ENCODE data around the gene PGM2L1.
"Not testable (repeated sequence)": the region's sequence is repeated elsewhere in the genome, so short reads cannot be mapped to it uniquely, and the experiment has no call there.

The PGM2L1 gene

GRCh38 chr11:74332291-74332690 is 65.9 kb downstream of the PGM2L1 start:
- DNase-seq: no peak

- not testable (repeated sequence) for DNase-seq
Observed at GRCh38 chr11:74331000-74331399, 67.2 kb downstream of the PGM2L1 start.

GRCh38 chr11:74330075-74330858 is 68.0 kb downstream of the PGM2L1 start:
- no peak for DNase-seq

- no peak for DNase-seq
Observed at GRCh38 chr11:74327076-74327475, 71.2 kb downstream of the PGM2L1 start.

- no peak for DNase-seq
Observed at GRCh38 chr11:74326665-74327064, 71.6 kb downstream of the PGM2L1 start.

GRCh38 chr11:74325649-74326645 is 72.3 kb downstream of the PGM2L1 start:
- DNase-seq: no peak

GRCh38 chr11:74322667-74323066 is 75.6 kb downstream of the PGM2L1 start:
- DNase-seq: no peak

- DNase-seq: no peak
Observed at GRCh38 chr11:74321487-74322188, 76.6 kb downstream of the PGM2L1 start.

- no peak for DNase-seq
Observed at GRCh38 chr11:74320538-74320937, 77.7 kb downstream of the PGM2L1 start.

GRCh38 chr11:74319139-74319816 is 79.0 kb downstream of the PGM2L1 start:
- no peak for DNase-seq

GRCh38 chr11:74318241-74318932 is 79.8 kb downstream of the PGM2L1 start:
- no peak for DNase-seq

- DNase-seq: no peak
Observed at GRCh38 chr11:74316772-74317505, 81.3 kb downstream of the PGM2L1 start.

GRCh38 chr11:74312326-74312725 is 85.9 kb downstream of the PGM2L1 start:
- no peak for DNase-seq

GRCh38 chr11:74311352-74311926 is 86.8 kb downstream of the PGM2L1 start, which contains the start of gene P4HA3:
P4HA3 (minus strand) TSS chr11:74311640; CDS start chr11:74311611, 29 bp downstream.
- DNase-seq: peak; percentile 69

- no peak for DNase-seq
Observed at GRCh38 chr11:74310857-74311256, 87.4 kb downstream of the PGM2L1 start.

GRCh38 chr11:74307434-74307833 is 90.8 kb downstream of the PGM2L1 start:
- DNase-seq: no peak

- no peak for DNase-seq
Observed at GRCh38 chr11:74306435-74307175, 91.6 kb downstream of the PGM2L1 start.

GRCh38 chr11:74299015-74299414 is 99.2 kb downstream of the PGM2L1 start:
- no peak for DNase-seq

- no peak for DNase-seq
Observed at GRCh38 chr11:74297484-74297883, 100.7 kb downstream of the PGM2L1 start.

- DNase-seq: no peak
Observed at GRCh38 chr11:74288911-74289310, 109.3 kb downstream of the PGM2L1 start.

Data from CD4-positive, alpha-beta T cell treated with Interleukin-15 for 1 hour (primary cell).